Chondrocyte (in vitro differentiated cells): ENCODE measurements around the gene COX14. TPM values are rescaled to one million over a fixed set of nuclear protein-coding genes. Genes with fewer than 3 reads are reported as not detected.
A peak's percentile ranks its signal among the peaks of the same experiment; 100 is the strongest.

ENCODE experiments used
- DNase-seq: peaks from one replicate; pipeline ENCODE4 v3.0.0; 2021; ENCODE audit warnings: mixed read lengths, low spot score
- H3K27ac Mint-ChIP-seq: one replicate; pipeline ENCODE4 v1.8.0; 2021; ENCODE audit warnings: mild to moderate bottlenecking, moderate library complexity, mixed read lengths; ENCODE audit not compliant: unreplicated experiment
- H3K27me3 Mint-ChIP-seq: 2 replicates; pipeline ENCODE4 v1.8.0; 2021; ENCODE audit warnings: low read depth, mixed read lengths
- H3K36me3 Mint-ChIP-seq: 2 replicates; pipeline ENCODE4 v1.8.0; 2021; ENCODE audit warnings: low read depth, mixed read lengths
- H3K4me1 Mint-ChIP-seq: 2 replicates; pipeline ENCODE4 v1.8.0; 2021; ENCODE audit warnings: low read depth, mild to moderate bottlenecking, mixed read lengths
- H3K4me3 Mint-ChIP-seq: one replicate; pipeline ENCODE4 v1.8.0; 2021; ENCODE audit warnings: mild to moderate bottlenecking, moderate library complexity, mixed read lengths; ENCODE audit not compliant: unreplicated experiment
- H3K9me3 Mint-ChIP-seq: 2 replicates; pipeline ENCODE4 v1.8.0; 2021; ENCODE audit warnings: low read depth, mixed read lengths
- total RNA-seq: library from RNA; stranded (reverse); gene quantifications from 3 replicates; pipeline ENCODE4 v1.2.1, GENCODE V29; 2021
- TF ChIP-seq, protein P1 (sequence below): fragments of 200-600 bp; sonication (generic); IDR thresholded peaks from 2 replicates; pipeline ENCODE4 v1.5.0; 2021; ENCODE audit warnings: antibody characterized with exemption, mild to moderate bottlenecking, moderate library complexity

The COX14 gene
- total RNA-seq, 1 donor from 2014 or later = 44.7 TPM

DNA sequence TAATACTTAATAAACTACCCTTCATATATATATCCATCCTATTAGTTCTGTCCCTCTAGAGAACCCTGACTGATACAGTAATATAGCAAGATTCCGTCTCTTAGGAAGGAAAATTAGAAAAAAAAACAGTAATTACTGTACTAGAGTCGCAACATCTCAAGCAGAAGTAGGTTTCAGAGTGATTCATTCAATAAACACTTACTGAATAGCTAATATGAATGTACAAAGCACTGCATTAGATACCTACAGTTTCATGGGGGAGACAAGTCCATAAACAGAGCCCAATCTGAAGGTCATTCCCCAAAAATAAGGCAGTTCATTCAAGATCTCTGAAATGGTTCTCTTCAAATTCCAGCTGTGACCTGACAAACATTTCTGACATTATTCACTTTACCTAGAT, 45.2 kb downstream of the COX14 start:
- H3K4me3 Mint-ChIP-seq = no peak overlapping the region

DNA sequence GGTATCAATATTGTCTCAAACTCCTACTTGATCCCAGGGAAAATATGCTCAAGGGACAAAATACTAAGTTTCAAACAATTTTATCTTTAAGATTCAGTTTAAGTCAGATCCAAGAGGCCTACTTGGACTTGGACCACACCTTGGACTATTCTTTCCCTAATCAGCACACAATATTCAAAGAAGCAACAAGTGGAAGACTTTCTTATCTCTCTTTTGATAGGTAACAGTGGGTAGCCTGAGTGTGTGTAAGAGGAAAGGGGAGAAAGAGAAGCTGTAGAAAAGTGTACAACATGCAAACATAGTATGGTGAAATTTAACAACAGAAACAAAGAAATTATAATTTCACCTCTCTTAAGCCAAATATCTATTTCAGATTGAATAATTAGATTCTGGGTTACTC, 48.6 kb downstream of the COX14 start:
- Mint-ChIP-seq H3K27me3 (no peaks in the 10 kb centered on the region), H3K36me3 (peaks cover 2% of the 10 kb centered on the region), H3K4me3 (no peak overlapping the region), H3K27ac (peak overlapping the region; percentile 6), H3K9me3 (no peaks in the 10 kb centered on the region), H3K4me1 (peaks cover 46% of the 10 kb centered on the region)
- DNase-seq = no peak
- TF ChIP-seq, protein P1, sequence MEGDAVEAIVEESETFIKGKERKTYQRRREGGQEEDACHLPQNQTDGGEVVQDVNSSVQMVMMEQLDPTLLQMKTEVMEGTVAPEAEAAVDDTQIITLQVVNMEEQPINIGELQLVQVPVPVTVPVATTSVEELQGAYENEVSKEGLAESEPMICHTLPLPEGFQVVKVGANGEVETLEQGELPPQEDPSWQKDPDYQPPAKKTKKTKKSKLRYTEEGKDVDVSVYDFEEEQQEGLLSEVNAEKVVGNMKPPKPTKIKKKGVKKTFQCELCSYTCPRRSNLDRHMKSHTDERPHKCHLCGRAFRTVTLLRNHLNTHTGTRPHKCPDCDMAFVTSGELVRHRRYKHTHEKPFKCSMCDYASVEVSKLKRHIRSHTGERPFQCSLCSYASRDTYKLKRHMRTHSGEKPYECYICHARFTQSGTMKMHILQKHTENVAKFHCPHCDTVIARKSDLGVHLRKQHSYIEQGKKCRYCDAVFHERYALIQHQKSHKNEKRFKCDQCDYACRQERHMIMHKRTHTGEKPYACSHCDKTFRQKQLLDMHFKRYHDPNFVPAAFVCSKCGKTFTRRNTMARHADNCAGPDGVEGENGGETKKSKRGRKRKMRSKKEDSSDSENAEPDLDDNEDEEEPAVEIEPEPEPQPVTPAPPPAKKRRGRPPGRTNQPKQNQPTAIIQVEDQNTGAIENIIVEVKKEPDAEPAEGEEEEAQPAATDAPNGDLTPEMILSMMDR = no peak

More for the DNA sequence above, 45.2 kb downstream of the COX14 start:
- Mint-ChIP-seq H3K27ac (peak overlapping the region; percentile 49), H3K36me3 (peaks cover 2% of the 10 kb centered on the region), H3K9me3 (no peaks in the 10 kb centered on the region), H3K4me1 (peaks cover 27% of the 10 kb centered on the region), H3K27me3 (no peaks in the 10 kb centered on the region)
- TF ChIP-seq, protein P1 = no peak
- DNase-seq = no peak

DNA sequence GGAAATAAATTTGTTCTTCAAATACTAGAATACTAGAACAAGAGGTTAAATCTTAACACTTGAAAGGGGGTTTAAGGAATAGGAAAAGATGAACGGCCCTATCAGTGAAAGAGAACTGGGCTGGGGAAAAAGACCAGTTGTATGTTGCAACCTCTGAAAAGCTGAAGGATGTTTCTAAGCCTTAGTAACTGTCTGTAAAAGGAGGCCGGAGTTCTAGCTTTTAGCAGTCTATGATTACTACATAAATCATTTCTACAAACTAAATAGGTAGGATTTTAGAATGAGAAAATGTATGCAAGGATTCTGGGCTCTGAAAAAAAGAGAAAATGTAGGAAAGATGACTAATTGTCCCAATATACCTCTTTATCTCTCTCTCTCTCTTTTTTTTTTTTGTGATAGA, 50.2 kb downstream of the COX14 start:
- H3K4me1 Mint-ChIP-seq = peaks cover 46% of the 10 kb centered on the region
- peaks cover 2% of the 10 kb centered on the region for H3K36me3 Mint-ChIP-seq
- no peak overlapping the region for H3K4me3 Mint-ChIP-seq
- H3K27ac Mint-ChIP-seq = peak overlapping the region; percentile 51
- no peak for DNase-seq
- H3K9me3 Mint-ChIP-seq = no peaks in the 10 kb centered on the region
- no peaks in the 10 kb centered on the region for H3K27me3 Mint-ChIP-seq
- TF ChIP-seq, protein P1 = no peak

DNA sequence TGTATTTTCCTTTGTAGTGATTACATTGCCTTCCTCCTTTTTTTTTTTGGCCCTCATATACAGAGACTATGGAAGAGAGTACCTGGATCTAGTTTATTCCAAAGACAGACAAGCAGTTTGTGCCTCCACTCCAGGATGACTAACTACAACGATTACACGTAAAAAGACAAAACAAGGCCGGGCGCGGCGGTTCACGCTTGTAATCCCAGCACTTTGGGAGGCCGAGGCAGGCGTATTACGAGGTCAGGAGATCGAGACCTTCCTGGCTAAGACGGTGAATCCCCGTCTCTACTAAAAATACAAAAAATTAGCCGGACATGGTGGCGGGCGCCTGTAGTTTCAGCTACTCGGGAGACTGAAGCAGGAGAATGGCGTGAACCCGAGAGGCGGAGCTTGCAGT, 52.9 kb downstream of the COX14 start:
- Mint-ChIP-seq H3K27ac (peak overlapping the region; percentile 68), H3K4me1 (peaks cover 47% of the 10 kb centered on the region), H3K9me3 (peaks cover 1% of the 10 kb centered on the region), H3K4me3 (peak overlapping the region; percentile 45), H3K27me3 (no peaks in the 10 kb centered on the region), H3K36me3 (peaks cover under 1% of the 10 kb centered on the region)
- DNase-seq = no peak
- TF ChIP-seq, protein P1 = no peak

DNA sequence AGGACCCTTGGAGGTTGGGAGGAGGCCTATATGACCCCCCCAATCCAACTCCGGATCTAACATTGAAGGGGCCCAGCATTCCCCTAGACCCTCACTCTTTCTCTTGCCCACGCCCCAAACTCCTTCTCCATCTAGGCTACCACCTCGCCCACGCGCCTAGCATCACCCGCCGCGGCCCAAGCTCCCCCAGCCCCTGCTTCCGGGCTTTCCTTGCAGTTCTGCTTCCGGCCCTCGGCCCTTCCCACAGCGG, 54.7 kb downstream of the COX14 start:
- H3K4me1 Mint-ChIP-seq = peaks cover 44% of the 10 kb centered on the region
- H3K9me3 Mint-ChIP-seq = peaks cover 5% of the 10 kb centered on the region
- TF ChIP-seq, protein P1 = no peak
- peak overlapping the region; percentile 97 for H3K27ac Mint-ChIP-seq
- H3K4me3 Mint-ChIP-seq = peak overlapping the region; percentile 90
- H3K27me3 Mint-ChIP-seq = no peaks in the 10 kb centered on the region
- DNase-seq = peak; percentile 93
- H3K36me3 Mint-ChIP-seq = peaks cover 4% of the 10 kb centered on the region
